Sigmoid colon (tissue), 4 donors: ENCODE data around the gene CNOT3.

Experiments used
- CTCF ChIP-seq, 4 experiments: fragments of 450-650 bp in 3 of 4; fragments of 200-600 bp in 1 of 4; IDR thresholded peaks; one replicate each; pipeline ENCODE4 v1.5.1; 2016 to 2019; ENCODE audit warnings: antibody characterized with exemption in 4 of 4, mild to moderate bottlenecking in 3 of 4, moderate library complexity in 2 of 4
- POLR2AphosphoS5 ChIP-seq, 4 donors: sonication (generic); formaldehyde crosslinking; IDR thresholded peaks; one replicate each; pipeline ENCODE4 v1.6.1; 2017; ENCODE audit warnings: antibody characterized with exemption in 4 of 4

GRCh38 chr19:54183431-54183830 lies 45.9 kb downstream of the CNOT3 start:
- TF ChIP-seq CTCF (IDR thresholded peaks at IDR 0.05), result no peak
- TF ChIP-seq POLR2AphosphoS5 (IDR thresholded peaks at IDR 0.05), result no peak
